Transverse colon (tissue), 4 donors: ENCODE data around the gene TMED10. TPM values are rescaled to one million over a fixed set of nuclear protein-coding genes. Genes with fewer than 3 reads are reported as not detected.
A peak's percentile ranks its signal among the peaks of the same experiment; 100 is the strongest.

Source experiments
- DNase-seq: peaks from one replicate; pipeline ENCODE4 v3.0.0-alpha.2; 2019
- H3K27ac ChIP-seq, 4 donors: fragments of 200-600 bp; sonication (generic); 2 replicates each; pipeline ENCODE4 v1.5.1; 2016 to 2018; ENCODE audit warnings: inconsistent platforms in 4 of 4
- H3K27me3 ChIP-seq: fragments of 200-600 bp; sonication (generic); 2 replicates; pipeline ENCODE4 v1.5.1; 2017; ENCODE audit warnings: inconsistent platforms
- H3K36me3 ChIP-seq, 4 donors: fragments of 200-600 bp; sonication (generic); 2 replicates each; pipeline ENCODE4 v1.5.1; 2017 to 2019; ENCODE audit warnings: inconsistent platforms in 4 of 4
- H3K4me1 ChIP-seq, 4 donors: fragments of 200-600 bp; sonication (generic); 2 replicates each; pipeline ENCODE4 v1.5.1; 2017 to 2020; ENCODE audit warnings: inconsistent platforms in 4 of 4
- H3K4me3 ChIP-seq, 4 donors: fragments of 200-600 bp; sonication (generic); 1 replicate in 1 of 4; 2 replicates in 3 of 4; pipeline versions ENCODE4 v1.5.1 to v1.6.1; 2017 to 2019; ENCODE audit warnings: inconsistent platforms in 4 of 4
- H3K9me3 ChIP-seq, 2 donors: fragments of 200-600 bp; sonication (generic); 2 replicates each; pipeline ENCODE4 v1.5.1; 2017 to 2019; ENCODE audit warnings: inconsistent platforms in 2 of 2
- CTCF ChIP-seq, 5 experiments: fragments of 200-600 bp in 3 of 5; fragments of 450-650 bp in 2 of 5; sonication (generic) in 3 of 5; IDR thresholded peaks; 1 replicate in 2 of 5; 2 replicates in 3 of 5; pipeline ENCODE4 v1.5.1; 2016 to 2017; ENCODE audit warnings: antibody characterized with exemption in 5 of 5, inconsistent platforms in 3 of 5, mild to moderate bottlenecking in 2 of 5, moderate library complexity in 1 of 5
- EP300 ChIP-seq: sonication (generic); formaldehyde crosslinking; IDR thresholded peaks from one replicate; pipeline ENCODE4 v1.6.1; 2017; ENCODE audit warnings: antibody characterized with exemption, low read depth
- POLR2A ChIP-seq: fragments of 450-650 bp; IDR thresholded peaks from one replicate; pipeline ENCODE4 v1.6.1; 2016; ENCODE audit warnings: antibody characterized with exemption, mild to moderate bottlenecking, moderate library complexity
- POLR2AphosphoS5 ChIP-seq, 3 donors: sonication (generic); formaldehyde crosslinking; IDR thresholded peaks; one replicate each; pipeline ENCODE4 v1.6.1; 2016; ENCODE audit warnings: antibody characterized with exemption in 3 of 3
- WGBS, 2 donors: methylation state at CpG; one replicate each; pipeline ENCODE4 v1.1.5; 2018; ENCODE audit warnings: low coverage in 1 of 2; 5-methylcytosine and 5-hydroxymethylcytosine counted together
- in situ Hi-C, 4 donors: fragments of 200-750 bp; cut with MboI; loops; one replicate each; pipeline versions ENCODE4 v1.15.0 to v1.15.1; 2017; ENCODE audit warnings: low sequenced_read_pairs in 3 of 4, low pct_ligation_motif_present in 1 of 4, low pct_unique_long_range_greater_than_20kb in 1 of 4
- intact Hi-C: fragments of 100-400 bp; cut with DNase I; formaldehyde crosslinking; loops from one replicate; pipeline ENCODE4 v1.15.1; 2023; ENCODE audit warnings: low total_unique reads
- total RNA-seq, 4 donors: library from RNA; depleted of rRNA; stranded (reverse); fragments of >200 nt; gene quantifications; one replicate each; pipeline ENCODE4 v1.1.0, GENCODE V29; 2016

Gene TMED10
- total RNA-seq, 4 donors from 2014 or later: 70.3 to 255 (median 244) TPM

- Histone ChIP-seq H3K9me3 (no peaks in the 10 kb centered on the region), H3K27ac (peak overlapping the region; percentile 96 to 100 (median 98)), H3K36me3 (no peaks in the 10 kb centered on the region), H3K4me3 (peak overlapping the region; percentile 81 to 97 (median 88)), H3K4me1 (peaks cover 8 to 45% (median 19%) of the 10 kb centered on the region in 4 donors), H3K27me3 (no peaks in the 10 kb centered on the region)
- 8 to 89% methylated on average over 1 to 9 of the region's 10 CpGs for whole genome bisulfite sequencing, 2 donors
- no peak for DNase-seq
- no peak for TF ChIP-seq EP300
- TF ChIP-seq POLR2A: no peak
- no peak for TF ChIP-seq POLR2AphosphoS5 (IDR thresholded peaks at IDR 0.05)
- no peak for TF ChIP-seq CTCF (IDR thresholded peaks at IDR 0.05)
- intact Hi-C loops (no loop called here), in situ Hi-C loops (no loop called here)
These were observed 703 bp downstream of the TMED10 start for GRCh38 chr14:75175677-75176141.

GRCh38 chr14:75174066-75174465, 2.3 kb downstream of the TMED10 start:
- Histone ChIP-seq H3K27ac (peak overlapping the region in 2 of 4 donors; percentile 96 to 100), H3K36me3 (no peaks in the 10 kb centered on the region), H3K27me3 (no peaks in the 10 kb centered on the region), H3K4me1 (peaks cover 8 to 60% (median 19%) of the 10 kb centered on the region in 4 donors), H3K4me3 (no peak overlapping the region), H3K9me3 (no peaks in the 10 kb centered on the region)
- no peak for DNase-seq
- in situ Hi-C loops: no loop called here
- WGBS, 2 donors: 52 to 58% methylated on average over 2 of the region's 2 CpGs
- intact Hi-C loops: no loop called here
- no peak for TF ChIP-seq CTCF (IDR thresholded peaks at IDR 0.05)
- no peak for TF ChIP-seq POLR2A
- TF ChIP-seq EP300: no peak
- no peak for TF ChIP-seq POLR2AphosphoS5 (IDR thresholded peaks at IDR 0.05)

DNA sequence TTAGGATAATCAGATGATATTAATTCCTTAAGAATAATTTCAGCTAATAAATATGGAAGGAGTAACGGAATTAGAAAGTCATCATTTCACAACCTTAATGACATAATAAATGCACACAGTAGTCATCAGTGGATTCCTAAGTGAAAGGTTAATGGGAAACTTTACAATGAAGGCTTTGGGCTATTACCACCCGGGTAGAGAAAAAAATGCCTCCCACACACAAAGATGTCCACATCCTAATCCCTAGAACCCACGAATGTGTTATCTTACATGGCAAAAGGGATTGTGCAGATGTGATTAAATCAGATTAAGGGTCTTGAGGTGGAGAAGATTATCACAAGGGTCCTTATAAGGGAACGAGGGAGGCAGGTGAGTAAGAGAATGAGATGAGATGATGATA, 5.6 kb downstream of the TMED10 start:
- 67 to 71% methylated on average over 4 of the region's 4 CpGs for WGBS, 2 donors
- no peaks in the 10 kb centered on the region for H3K36me3 ChIP-seq
- H3K4me3 ChIP-seq: no peak overlapping the region
- H3K27me3 ChIP-seq: no peaks in the 10 kb centered on the region
- in situ Hi-C loops (no loop called here), intact Hi-C loops (no loop called here)
- H3K27ac ChIP-seq: no peak overlapping the region
- DNase-seq: no peak
- TF ChIP-seq POLR2AphosphoS5 (IDR thresholded peaks at IDR 0.05) (no peak), EP300 (no peak), POLR2A (no peak), CTCF (IDR thresholded peaks at IDR 0.05) (no peak)
- H3K9me3 ChIP-seq: no peaks in the 10 kb centered on the region
- H3K4me1 ChIP-seq: peaks cover 14 to 88% (median 29%) of the 10 kb centered on the region in 4 donors

DNA sequence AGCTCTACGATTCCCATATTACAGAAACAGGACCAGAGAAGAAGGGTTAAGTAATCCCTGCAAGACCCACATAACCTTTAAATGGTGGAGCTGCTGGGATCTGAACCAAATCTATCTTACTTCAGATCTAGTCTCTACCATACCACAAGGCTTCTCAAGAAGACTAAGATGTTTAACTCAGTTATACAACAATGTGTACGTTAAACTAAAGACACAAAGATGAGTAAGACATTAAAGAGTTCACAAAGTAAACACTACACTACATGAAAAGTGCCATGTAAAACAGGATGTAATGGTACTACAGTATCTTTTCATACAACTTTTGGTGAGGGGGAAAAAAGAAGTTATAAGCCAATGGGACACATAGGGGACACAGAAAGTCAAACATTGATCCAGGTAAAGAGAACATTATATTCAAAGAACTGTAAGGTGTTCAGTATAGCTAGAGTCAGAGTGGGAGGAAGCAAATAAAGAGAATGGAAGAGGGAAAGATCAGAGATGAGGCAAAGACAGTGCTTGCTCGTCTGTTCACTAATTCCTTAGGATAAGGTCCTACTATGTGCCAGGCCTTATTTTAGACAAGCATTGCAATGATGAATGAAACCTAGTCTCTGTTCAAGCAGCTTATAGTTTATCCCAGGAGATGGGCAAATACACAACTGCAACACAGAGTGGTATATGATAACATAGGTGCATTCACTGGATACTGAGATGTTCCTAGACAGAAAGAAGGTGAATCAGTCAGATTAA, 7.7 kb downstream of the TMED10 start:
- DNase-seq: no peak
- no peak overlapping the region for H3K4me3 ChIP-seq
- intact Hi-C loops: no loop called here
- H3K36me3 ChIP-seq: no peaks in the 10 kb centered on the region
- in situ Hi-C loops: no loop called here
- H3K27ac ChIP-seq: no peak overlapping the region
- 61 to 66% methylated on average over 3 of the region's 3 CpGs for WGBS, 2 donors
- H3K9me3 ChIP-seq: no peaks in the 10 kb centered on the region
- TF ChIP-seq CTCF (IDR thresholded peaks at IDR 0.05) (no peak), EP300 (no peak), POLR2A (no peak), POLR2AphosphoS5 (IDR thresholded peaks at IDR 0.05) (no peak)
- no peaks in the 10 kb centered on the region for H3K27me3 ChIP-seq
- H3K4me1 ChIP-seq: peaks cover 6 to 86% (median 20%) of the 10 kb centered on the region in 4 donors
